MM.1S (cell line): ENCODE results near the gene CREB3L2.

ENCODE experiments used
- DNase-seq: peaks from one replicate; pipeline ENCODE4 v3.0.0-alpha.2; 2015
- H2AFZ ChIP-seq: fragments of 300-600 bp; sonication (generic); 2 replicates; pipeline ENCODE4 v1.6.0; 2016; ENCODE audit warnings: antibody characterized with exemption, low read length
- H3F3A ChIP-seq: fragments of 300-600 bp; sonication (generic); 2 replicates; pipeline ENCODE4 v1.6.1; 2016; ENCODE audit warnings: mild to moderate bottlenecking, antibody characterized with exemption, low read length, moderate library complexity, mixed read lengths; ENCODE audit not compliant: insufficient read depth
- H3K27ac ChIP-seq: fragments of 300-600 bp; sonication (generic); 2 replicates; pipeline ENCODE4 v1.5.1; 2016; ENCODE audit warnings: mild to moderate bottlenecking, low read length
- H3K27me3 ChIP-seq: fragments of 300-600 bp; sonication (generic); replicated peaks from 2 replicates; pipeline ENCODE4 v1.6.0; 2016; ENCODE audit warnings: low read length; ENCODE audit not compliant: insufficient read depth
- H3K36me3 ChIP-seq: fragments of 300-600 bp; sonication (generic); replicated peaks from 2 replicates; pipeline ENCODE4 v1.6.1; 2016; ENCODE audit warnings: mild to moderate bottlenecking, low read length, mixed read lengths; ENCODE audit not compliant: insufficient read depth
- H3K4me1 ChIP-seq: fragments of 300-600 bp; sonication (generic); 2 replicates; pipeline ENCODE4 v1.6.1; 2016; ENCODE audit warnings: low read length, mixed read lengths
- H3K4me2 ChIP-seq: fragments of 300-600 bp; sonication (generic); 2 replicates; pipeline ENCODE4 v1.6.0; 2016; ENCODE audit warnings: low read depth, low read length
- H3K4me3 ChIP-seq: fragments of 300-600 bp; sonication (generic); 2 replicates; pipeline ENCODE4 v1.5.1; 2016; ENCODE audit warnings: low read length, mixed read lengths
- H3K79me2 ChIP-seq: fragments of 300-600 bp; sonication (generic); 2 replicates; pipeline ENCODE4 v1.6.1; 2016; ENCODE audit warnings: mixed run types, low read length, mixed read lengths
- H3K9ac ChIP-seq: fragments of 300-600 bp; sonication (generic); 2 replicates; pipeline ENCODE4 v1.6.1; 2016; ENCODE audit warnings: low read length, mixed read lengths
- H3K9me2 ChIP-seq: fragments of 300-600 bp; sonication (generic); replicated peaks from 2 replicates; pipeline ENCODE4 v1.6.1; 2016; ENCODE audit warnings: mild to moderate bottlenecking, low read length, mixed read lengths; ENCODE audit not compliant: insufficient read depth
- H3K9me3 ChIP-seq: fragments of 300-600 bp; sonication (generic); replicated peaks from 2 replicates; pipeline ENCODE4 v1.6.1; 2016; ENCODE audit warnings: mild to moderate bottlenecking, low read length, mixed read lengths; ENCODE audit not compliant: insufficient read depth
- H4K20me1 ChIP-seq: fragments of 300-600 bp; sonication (generic); 2 replicates; pipeline ENCODE4 v1.6.1; 2016; ENCODE audit warnings: mild to moderate bottlenecking, low read length, moderate library complexity, mixed read lengths; ENCODE audit not compliant: insufficient read depth
- CTCF ChIP-seq: fragments of 300-600 bp; sonication (generic); IDR thresholded peaks from 2 replicates; pipeline ENCODE4 v1.5.1; 2016; ENCODE audit warnings: antibody characterized with exemption, low read length, mixed read lengths
- EZH2 ChIP-seq: fragments of 300-600 bp; sonication (generic); optimal IDR thresholded peaks from 2 replicates; pipeline ENCODE3; 2017; ENCODE audit warnings: low read depth, mild to moderate bottlenecking, antibody characterized with exemption, low read length, mixed read lengths
- EZH2phosphoT487 ChIP-seq: fragments of 300-600 bp; sonication (generic); IDR thresholded peaks from 2 replicates; pipeline ENCODE4 v1.6.1; 2018; ENCODE audit warnings: antibody characterized with exemption, low read length

CREB3L2 gene

DNA sequence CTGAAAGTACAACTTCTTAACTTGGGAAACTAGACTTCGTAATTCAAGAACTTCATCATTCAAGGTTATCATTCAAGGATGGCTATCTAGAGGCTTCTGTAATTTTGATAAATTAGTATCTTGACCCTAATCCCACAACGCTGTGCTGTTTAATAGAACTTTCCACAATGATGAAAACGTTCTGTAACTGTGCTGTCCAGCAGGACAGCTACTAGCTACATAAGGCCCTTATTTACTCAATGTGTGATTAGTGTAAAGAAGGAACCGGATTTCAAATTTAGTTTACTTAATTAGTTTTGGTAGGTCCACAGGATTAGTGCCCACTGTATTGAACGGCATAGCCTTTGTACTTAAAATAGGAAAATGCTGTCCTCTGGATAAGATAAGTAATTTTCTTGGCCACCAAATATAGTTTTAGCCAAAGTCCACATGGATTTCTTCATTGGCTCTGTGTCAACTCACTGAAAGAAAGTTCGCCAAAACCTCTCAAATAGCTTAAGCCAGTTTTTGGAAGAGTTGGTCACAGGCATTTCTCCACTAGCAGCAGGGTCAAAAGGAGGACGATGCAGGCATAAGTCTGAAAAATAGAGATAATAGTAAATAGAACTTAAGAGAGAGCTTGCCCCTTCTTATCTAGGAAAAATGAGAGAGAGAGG is 172.4 kb downstream of the CREB3L2 start:
- Histone ChIP-seq H3F3A (no peaks in the 10 kb centered on the region), H2AFZ (no peak overlapping the region), H4K20me1 (no peaks in the 10 kb centered on the region), H3K79me2 (no peaks in the 10 kb centered on the region), H3K27ac (no peak overlapping the region), H3K4me1 (no peaks in the 10 kb centered on the region), H3K9ac (no peak overlapping the region), H3K36me3 (no peaks in the 10 kb centered on the region), H3K4me2 (no peak overlapping the region), H3K9me2 (no peaks in the 10 kb centered on the region), H3K27me3 (no peaks in the 10 kb centered on the region), H3K4me3 (no peak overlapping the region), H3K9me3 (no peaks in the 10 kb centered on the region)
- DNase-seq: no peak
- TF ChIP-seq EZH2phosphoT487: no peak

DNA sequence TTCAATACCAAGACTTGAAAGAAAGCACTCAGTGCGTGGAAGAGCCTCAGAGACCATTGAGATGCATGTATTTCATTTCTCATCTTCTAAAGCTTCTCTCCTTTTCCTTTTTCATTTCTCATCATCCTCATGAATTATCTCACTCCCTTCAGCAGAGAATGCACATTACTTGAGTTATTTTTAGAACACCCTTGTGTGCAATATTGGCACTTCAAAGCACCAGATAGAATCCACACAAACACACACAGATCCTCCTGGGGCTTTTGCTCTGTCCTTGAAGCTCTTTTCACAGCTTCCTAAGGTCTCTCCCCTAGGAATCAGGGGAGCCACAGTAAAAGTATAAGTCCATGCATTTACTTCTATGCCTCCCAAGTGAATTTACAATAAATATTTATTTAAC is 173.4 kb downstream of the CREB3L2 start:
- H3F3A ChIP-seq: no peaks in the 10 kb centered on the region
- TF ChIP-seq CTCF: no peak
- no peak for TF ChIP-seq EZH2
- no peak for TF ChIP-seq EZH2phosphoT487
- H3K9ac ChIP-seq: no peak overlapping the region
- DNase-seq: no peak
- H3K79me2 ChIP-seq: no peaks in the 10 kb centered on the region
- no peaks in the 10 kb centered on the region for H4K20me1 ChIP-seq
- H3K36me3 ChIP-seq: no peaks in the 10 kb centered on the region
- no peak overlapping the region for H3K27ac ChIP-seq
- no peaks in the 10 kb centered on the region for H3K9me3 ChIP-seq
- no peaks in the 10 kb centered on the region for H3K9me2 ChIP-seq
- H3K4me3 ChIP-seq: no peak overlapping the region
- no peak overlapping the region for H2AFZ ChIP-seq
- no peaks in the 10 kb centered on the region for H3K27me3 ChIP-seq
- H3K4me2 ChIP-seq: no peak overlapping the region
- no peaks in the 10 kb centered on the region for H3K4me1 ChIP-seq

- H3K27ac ChIP-seq: no peak overlapping the region
- H3F3A ChIP-seq: no peaks in the 10 kb centered on the region
Measured at GRCh38 chr7:137825489-137825888, 176.4 kb downstream of the CREB3L2 start.

More at GRCh38 chr7:137825489-137825888, 176.4 kb downstream of the CREB3L2 start:
- TF ChIP-seq EZH2 (no peak), EZH2phosphoT487 (no peak), CTCF (no peak)
- Histone ChIP-seq H3K9me2 (no peaks in the 10 kb centered on the region), H3K27me3 (no peaks in the 10 kb centered on the region), H3K4me1 (no peaks in the 10 kb centered on the region), H3K4me2 (no peak overlapping the region), H3K9me3 (no peaks in the 10 kb centered on the region), H3K9ac (no peak overlapping the region), H4K20me1 (no peaks in the 10 kb centered on the region), H3K4me3 (no peak overlapping the region), H3K79me2 (no peaks in the 10 kb centered on the region), H2AFZ (no peak overlapping the region), H3K36me3 (no peaks in the 10 kb centered on the region)
- no peak for DNase-seq
